B cell (primary cell): Measurements from ENCODE around the gene TCFL5. TPM values are rescaled to one million over a fixed set of nuclear protein-coding genes. Genes with fewer than 3 reads are reported as not detected.

ENCODE experiments used
- ATAC-seq: fragments of 200-7000 bp; cut with Tn5 transposase; one replicate; pipeline ENCODE4 v1.10.0; 2021; ENCODE audit warnings: low read depth, mild to moderate bottlenecking, moderate number of reproducible peaks, moderate library complexity
- CTCF ChIA-PET: fragments of 350-600 bp; sonication (Branson Sonifier 250); formaldehyde crosslinking; loops from one replicate; lab custom pipeline; 2021; ENCODE audit warnings: antibody characterized with exemption, inconsistent platforms; lab: Charles Lee
- POLR2A ChIA-PET: fragments of 350-600 bp; sonication (Branson Sonifier 250); formaldehyde crosslinking; loops from one replicate; lab custom pipeline; 2021; ENCODE audit warnings: antibody characterized with exemption; lab: Charles Lee
- DNase-seq: peaks from one replicate; pipeline ENCODE4 v3.0.0; 2013
- H2AFZ ChIP-seq: 2 replicates; pipeline ENCODE4 v1.6.1; 2012; ENCODE audit warnings: mild to moderate bottlenecking, low read depth, low read length; ENCODE audit not compliant: insufficient read depth, poor library complexity, severe bottlenecking
- H3K27ac ChIP-seq, 2 donors: 1 replicate in 1 of 2; 2 replicates in 1 of 2; pipeline ENCODE4 v1.5.1; 2012 to 2013; ENCODE audit warnings: low read length in 2 of 2, mild to moderate bottlenecking in 2 of 2, moderate library complexity in 1 of 2
- H3K27me3 ChIP-seq, 4 experiments: fragments of 200-600 bp in 1 of 4; sonication (generic) in 1 of 4; replicated peaks in 1 of 4; 1 replicate in 2 of 4; 2 replicates in 2 of 4; pipeline versions ENCODE4 v1.6.1 to v1.7.0; 2013 to 2016; ENCODE audit warnings: low read length in 3 of 4, mild to moderate bottlenecking in 2 of 4, mixed read lengths in 1 of 4, moderate library complexity in 1 of 4; ENCODE audit not compliant: insufficient read depth in 4 of 4, control insufficient read depth in 3 of 4; ENCODE audit errors: control extremely low read depth in 1 of 4
- H3K36me3 ChIP-seq, 2 experiments: replicated peaks in 1 of 2; 1 replicate in 1 of 2; 2 replicates in 1 of 2; pipeline versions ENCODE4 v1.6.1 to v1.7.1; 2013; ENCODE audit warnings: low read length in 1 of 2; ENCODE audit not compliant: insufficient read depth in 2 of 2, control insufficient read depth in 1 of 2; ENCODE audit errors: control extremely low read depth in 1 of 2, extremely low read depth in 1 of 2
- H3K4me1 ChIP-seq, 2 donors: fragments of 200-600 bp in 1 of 2; sonication (generic) in 1 of 2; 1 replicate in 1 of 2; 2 replicates in 1 of 2; pipeline versions ENCODE4 v1.5.1 to v1.6.1; 2013 to 2017; ENCODE audit warnings: low read length in 2 of 2; ENCODE audit not compliant: control insufficient read depth in 2 of 2, insufficient read depth in 2 of 2
- H3K4me2 ChIP-seq: replicated peaks from 2 replicates; pipeline ENCODE3; 2012; ENCODE audit warnings: mild to moderate bottlenecking, low read depth, low read length; ENCODE audit not compliant: poor library complexity, severe bottlenecking
- H3K4me3 ChIP-seq, 5 experiments: fragments of 200-600 bp in 1 of 5; sonication (generic) in 1 of 5; 1 replicate in 3 of 5; 2 replicates in 2 of 5; pipeline versions ENCODE4 v1.5.1 to v1.7.0; 2011 to 2016; ENCODE audit warnings: low read length in 4 of 5, mild to moderate bottlenecking in 4 of 5, low read depth in 2 of 5, control low read depth in 1 of 5, moderate library complexity in 1 of 5; ENCODE audit not compliant: insufficient read depth in 1 of 5; ENCODE audit errors: control extremely low read depth in 1 of 5, extremely low read depth in 1 of 5
- H3K79me2 ChIP-seq: fragments of 200-600 bp; sonication (generic); one replicate; pipeline ENCODE4 v1.6.0; 2016; ENCODE audit warnings: low read length; ENCODE audit not compliant: control insufficient read depth, insufficient read depth
- H3K9ac ChIP-seq: fragments of 200-600 bp; sonication (generic); 2 replicates; pipeline ENCODE4 v1.6.1; 2017; ENCODE audit warnings: mild to moderate bottlenecking, low read length, moderate library complexity
- H3K9me3 ChIP-seq, 3 donors: one replicate each; pipeline versions ENCODE4 v1.6.1 to v1.7.1; 2013; ENCODE audit warnings: low read length in 2 of 3; ENCODE audit not compliant: control insufficient read depth in 2 of 3, insufficient read depth in 1 of 3; ENCODE audit errors: control extremely low read depth in 1 of 3
- H4K20me1 ChIP-seq: 2 replicates; pipeline ENCODE4 v1.6.0; 2012; ENCODE audit warnings: mild to moderate bottlenecking, low read length; ENCODE audit not compliant: insufficient read depth, control insufficient read depth, poor library complexity, severe bottlenecking
- H3K27ac Mint-ChIP-seq: one replicate; pipeline ENCODE4 v1.8.0; 2021; ENCODE audit warnings: mixed read lengths
- H3K27me3 Mint-ChIP-seq: one replicate; pipeline ENCODE4 v1.8.0; 2021; ENCODE audit warnings: mixed read lengths
- H3K4me1 Mint-ChIP-seq: one replicate; pipeline ENCODE4 v1.8.0; 2021; ENCODE audit warnings: mixed read lengths
- H3K4me3 Mint-ChIP-seq: one replicate; pipeline ENCODE4 v1.8.0; 2021; ENCODE audit warnings: mixed read lengths
- H3K9me3 Mint-ChIP-seq: one replicate; pipeline ENCODE4 v1.8.0; 2022; ENCODE audit warnings: mixed read lengths; ENCODE audit not compliant: insufficient read depth
- CTCF ChIP-seq: fragments of 200-600 bp; IDR thresholded peaks from one replicate; pipeline ENCODE4 v1.8.0; 2022; ENCODE audit warnings: antibody characterized with exemption, mild to moderate bottlenecking
- EZH2 ChIP-seq: IDR thresholded peaks from 2 replicates; pipeline ENCODE4 v1.6.1; 2012; ENCODE audit warnings: borderline replicate concordance, low read depth, mild to moderate bottlenecking, moderate library complexity, low read length; ENCODE audit not compliant: insufficient read depth, poor library complexity, severe bottlenecking
- whole genome bisulfite sequencing: methylation state at CpG from one replicate; pipeline ENCODE4 v1.1.5; 2013; ENCODE audit warnings: missing lambda C conversion rate; ENCODE audit not compliant: insufficient coverage; 5-methylcytosine and 5-hydroxymethylcytosine counted together
- intact Hi-C: fragments of 100-400 bp; cut with micrococcal nuclease; formaldehyde crosslinking; loops from one replicate; pipeline ENCODE4 v1.10.0; 2022
- polyA plus RNA-seq: library from polyadenylated mRNA; depleted of rRNA; stranded (reverse); fragments of >200 nt; gene quantifications from 2 replicates; pipeline ENCODE4 v1.2.3, GENCODE V29; 2012
- total RNA-seq, 2 donors: library from RNA; stranded (reverse); fragments of 120-200 nt in 1 of 2; gene quantifications; 1 replicate in 1 of 2; 2 replicates in 1 of 2; pipeline versions ENCODE4 v1.2.3 to v1.2.4, GENCODE V29; 2013 to 2022

Gene TCFL5
- total and polyA plus RNA-seq, 2 donors (not counting 1 experiment from before 2014, with no cell fraction given) = 2.0 to 16.2 TPM

- H3K9me3 Mint-ChIP-seq = no peaks in the 10 kb centered on the region
- TF ChIP-seq CTCF (no peak), EZH2 (no peak)
- no peaks in the 10 kb centered on the region for H3K27me3 Mint-ChIP-seq
- ChIA-PET POLR2A (interaction anchor here (0.7 kb wide), 1 partner anchor 30 kb away, joined by 4 read pairs; no protein-coding TSS in a partner anchor), CTCF (interaction anchor here (0.6 to 3.8 kb wide), 14 partner anchors 8 to 107 kb away, joined by 3 to 28 read pairs (median 4); no protein-coding TSS in a partner anchor)
- DNase-seq (no peak), ATAC-seq (no peak)
- Histone ChIP-seq H3K27me3 (no peaks in the 10 kb centered on the region), H3K4me3 (no peak overlapping the region), H3K4me2 (no peak overlapping the region), H3K9ac (no peak overlapping the region), H3K9me3 (no peaks in the 10 kb centered on the region), H4K20me1 (peaks cover 56% of the 10 kb centered on the region), H3K79me2 (peaks cover 14% of the 10 kb centered on the region), H3K27ac (no peak overlapping the region), H2AFZ (no peak overlapping the region), H3K36me3 (peaks cover 1 to 48% of the 10 kb centered on the region in 2 experiments), H3K4me1 (peaks cover 12 to 20% of the 10 kb centered on the region in 2 donors)
- 92% methylated on average over 6 of the region's 11 CpGs for WGBS
- intact Hi-C loops = loop anchor here (2.0 kb wide), 2 partner anchors 25 to 53 kb away; partner anchors contain the start of gene DIDO1
- no peak overlapping the region for H3K27ac Mint-ChIP-seq
- peaks cover 30% of the 10 kb centered on the region for H3K4me1 Mint-ChIP-seq
- no peak overlapping the region for H3K4me3 Mint-ChIP-seq
Measured at GRCh38 chr20:62901891-62902290, 40.3 kb upstream of the TCFL5 start.
